Measurements from ENCODE around the gene SCMH1. TPM values are rescaled to one million over a fixed set of nuclear protein-coding genes. Genes with fewer than 3 reads are reported as not detected.

The SCMH1 gene
- total RNA-seq, 2 experiments from 2014 or later: 47.0 to 47.7 TPM

DNA sequence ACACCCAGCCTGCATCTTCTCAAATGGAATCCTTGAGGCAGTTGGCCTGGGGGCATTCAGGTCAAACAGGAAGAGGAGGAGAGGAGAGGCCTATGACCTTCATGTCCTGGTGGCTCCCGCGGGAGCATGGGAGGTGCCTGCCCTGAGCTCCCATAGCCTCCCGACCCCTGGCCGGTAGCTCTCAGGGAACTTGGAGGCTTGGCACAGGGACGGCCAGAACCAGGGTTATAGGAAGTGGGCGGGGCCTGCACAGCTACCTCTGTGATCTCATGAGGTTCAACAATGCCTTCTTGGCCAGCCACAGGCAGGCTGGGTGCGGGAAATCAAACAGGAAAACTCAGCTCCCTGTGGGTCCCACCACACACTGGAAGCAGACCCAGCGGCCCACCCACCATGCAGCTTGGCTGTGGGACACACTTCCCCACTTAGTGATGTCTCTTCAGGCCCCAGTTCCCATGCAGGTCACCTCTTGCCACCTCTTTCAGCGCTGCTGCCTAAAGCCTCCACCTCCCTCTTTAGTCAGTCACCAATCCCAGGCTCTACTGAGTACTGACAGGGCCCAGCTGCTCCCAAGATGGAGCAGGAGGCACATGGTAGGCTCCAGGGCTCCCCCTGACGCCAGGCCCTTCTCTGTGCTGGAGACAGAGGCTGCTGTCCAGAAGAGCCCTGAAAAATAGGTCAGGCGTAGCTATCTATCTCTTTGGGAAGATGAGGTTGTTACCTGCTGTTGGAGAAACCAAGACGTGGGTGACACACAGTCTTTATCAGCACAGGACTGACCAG, 220.4 kb downstream of the SCMH1 start, which contains the start of gene SLFNL1:
Gene SLFNL1 (minus strand): TSS at position 200 of the 783 bp plus-strand sequence. CDS start 1,065 bp downstream, outside the sequence.
- no peak for TF ChIP-seq EZH2phosphoT487 (IDR thresholded peaks at IDR 0.05; ENCODE audit: borderline replicate concordance, low read depth, low read length)
- TF ChIP-seq, protein P1, sequence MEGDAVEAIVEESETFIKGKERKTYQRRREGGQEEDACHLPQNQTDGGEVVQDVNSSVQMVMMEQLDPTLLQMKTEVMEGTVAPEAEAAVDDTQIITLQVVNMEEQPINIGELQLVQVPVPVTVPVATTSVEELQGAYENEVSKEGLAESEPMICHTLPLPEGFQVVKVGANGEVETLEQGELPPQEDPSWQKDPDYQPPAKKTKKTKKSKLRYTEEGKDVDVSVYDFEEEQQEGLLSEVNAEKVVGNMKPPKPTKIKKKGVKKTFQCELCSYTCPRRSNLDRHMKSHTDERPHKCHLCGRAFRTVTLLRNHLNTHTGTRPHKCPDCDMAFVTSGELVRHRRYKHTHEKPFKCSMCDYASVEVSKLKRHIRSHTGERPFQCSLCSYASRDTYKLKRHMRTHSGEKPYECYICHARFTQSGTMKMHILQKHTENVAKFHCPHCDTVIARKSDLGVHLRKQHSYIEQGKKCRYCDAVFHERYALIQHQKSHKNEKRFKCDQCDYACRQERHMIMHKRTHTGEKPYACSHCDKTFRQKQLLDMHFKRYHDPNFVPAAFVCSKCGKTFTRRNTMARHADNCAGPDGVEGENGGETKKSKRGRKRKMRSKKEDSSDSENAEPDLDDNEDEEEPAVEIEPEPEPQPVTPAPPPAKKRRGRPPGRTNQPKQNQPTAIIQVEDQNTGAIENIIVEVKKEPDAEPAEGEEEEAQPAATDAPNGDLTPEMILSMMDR (conservative IDR thresholded peaks at IDR 0.05; ENCODE audit: low read length): no peak; the same call in 1 of the 2 replicates
- intact Hi-C loops (cut with micrococcal nuclease; ENCODE audit: unreplicated experiment): loop anchor here (10.0 kb wide), 1 partner anchor 223 kb away; the partner anchor contains the start of gene SCMH1
- Histone ChIP-seq H3K9me2 (ENCODE audit: insufficient read depth, low read length) (no peaks in the 10 kb centered on the region), H3K79me2 (ENCODE audit: insufficient read depth, low read depth, low read length) (no peaks in the 10 kb centered on the region), H3K4me3 (ENCODE audit: low read depth, low read length, poor library complexity, severe bottlenecking) (no peak within 1 kb of the TSS), H3K9me3 (ENCODE audit: low read length) (no peaks in the 10 kb centered on the region), H3K4me2 (ENCODE audit: low read length) (no peak within 1 kb of the TSS), H3K27ac (ENCODE audit: low read depth, low read length, poor library complexity, severe bottlenecking) (no peak within 1 kb of the TSS), H3K4me1 (ENCODE audit: insufficient read depth, low read length, poor library complexity, severe bottlenecking) (peaks cover 8% of the 10 kb centered on the region), H2AFZ (ENCODE audit: low read length) (no peak within 1 kb of the TSS), H4K20me1 (ENCODE audit: insufficient read depth, low read length) (no peaks in the 10 kb centered on the region), H3K36me3 (ENCODE audit: insufficient read depth, low read length) (peaks cover 35% of the 10 kb centered on the region)
- no TSS peak for BruUV-seq (replicated peaks)
- no peak for DNase-seq (ENCODE audit: low spot score)
- ChIA-PET POLR2A (no interaction called here), CTCF (ENCODE audit: unreplicated experiment) (no interaction called here)

DNA sequence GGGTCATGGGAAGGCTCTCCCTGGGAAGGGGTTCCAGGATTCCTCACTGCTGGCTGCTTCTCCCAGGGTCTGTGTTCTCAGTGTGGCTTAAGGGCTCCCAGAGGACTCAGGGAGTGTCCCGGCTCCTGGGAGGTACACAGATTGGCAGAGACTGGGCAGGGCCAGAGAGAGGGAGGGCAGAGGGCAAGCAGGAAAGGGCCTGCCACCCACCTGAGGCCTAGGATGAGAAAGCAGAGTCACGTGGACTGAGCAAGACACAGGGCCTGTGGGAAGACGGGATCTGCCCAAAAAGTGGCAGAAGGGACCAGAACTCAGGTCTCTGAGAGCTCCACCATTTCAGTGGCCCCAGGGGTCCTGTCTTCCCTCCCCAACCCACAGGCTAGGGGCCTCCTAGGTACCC, 221.5 kb downstream of the SCMH1 start:
- no peak for DNase-seq (ENCODE audit: low spot score)
- Histone ChIP-seq H3K4me1 (ENCODE audit: insufficient read depth, low read length, poor library complexity, severe bottlenecking) (no peaks in the 10 kb centered on the region), H3K27ac (ENCODE audit: low read depth, low read length, poor library complexity, severe bottlenecking) (no peak overlapping the region), H3K79me2 (ENCODE audit: insufficient read depth, low read depth, low read length) (no peaks in the 10 kb centered on the region), H3K4me3 (ENCODE audit: low read depth, low read length, poor library complexity, severe bottlenecking) (no peak overlapping the region), H3K9me3 (ENCODE audit: low read length) (no peaks in the 10 kb centered on the region), H3K4me2 (ENCODE audit: low read length) (no peak overlapping the region), H4K20me1 (ENCODE audit: insufficient read depth, low read length) (no peaks in the 10 kb centered on the region), H2AFZ (ENCODE audit: low read length) (no peak overlapping the region), H3K36me3 (ENCODE audit: insufficient read depth, low read length) (peaks cover 38% of the 10 kb centered on the region), H3K9me2 (ENCODE audit: insufficient read depth, low read length) (no peaks in the 10 kb centered on the region)
- BruUV-seq (replicated peaks): no TSS peak
- intact Hi-C loops (cut with micrococcal nuclease; ENCODE audit: unreplicated experiment): loop anchor here (10.0 kb wide), 1 partner anchor 224 kb away; the partner anchor contains the start of gene SCMH1
- no peak for TF ChIP-seq EZH2phosphoT487 (IDR thresholded peaks at IDR 0.05; ENCODE audit: borderline replicate concordance, low read depth, low read length)
- TF ChIP-seq, protein P1 (conservative IDR thresholded peaks at IDR 0.05; ENCODE audit: low read length): no peak
- ChIA-PET POLR2A (no interaction called here), CTCF (ENCODE audit: unreplicated experiment) (no interaction called here)

DNA sequence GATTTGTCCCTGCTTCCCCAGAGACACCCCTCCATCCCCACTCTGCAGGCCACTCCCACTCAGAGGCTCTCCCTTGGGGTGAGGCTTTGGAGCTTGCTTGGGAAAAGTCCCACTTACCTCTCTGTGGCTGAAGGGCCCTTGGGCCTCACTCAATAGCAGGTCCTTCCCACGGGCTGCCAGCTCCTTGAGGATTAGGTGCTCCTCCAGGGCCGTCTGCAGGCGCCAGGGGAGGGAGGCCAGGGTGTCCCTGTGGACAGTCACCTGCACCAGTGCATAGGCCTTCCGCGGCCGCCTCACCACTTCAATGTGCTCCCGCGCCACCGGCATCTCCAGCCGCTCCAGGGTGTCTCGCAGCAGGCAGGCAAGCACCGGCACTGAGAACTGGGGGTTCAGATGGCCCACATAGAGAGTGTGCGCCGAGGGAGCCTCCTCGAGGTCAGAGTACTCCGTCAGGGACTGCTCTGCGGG, 222.0 kb downstream of the SCMH1 start:
- ChIA-PET CTCF (ENCODE audit: unreplicated experiment) (no interaction called here), POLR2A (no interaction called here)
- H2AFZ ChIP-seq (ENCODE audit: low read length): no peak overlapping the region
- H3K4me2 ChIP-seq (ENCODE audit: low read length): no peak overlapping the region
- no peaks in the 10 kb centered on the region for H3K9me2 ChIP-seq (ENCODE audit: insufficient read depth, low read length)
- H3K79me2 ChIP-seq (ENCODE audit: insufficient read depth, low read depth, low read length): no peaks in the 10 kb centered on the region
- H4K20me1 ChIP-seq (ENCODE audit: insufficient read depth, low read length): no peaks in the 10 kb centered on the region
- BruUV-seq (replicated peaks): no TSS peak
- no peak overlapping the region for H3K4me3 ChIP-seq (ENCODE audit: low read depth, low read length, poor library complexity, severe bottlenecking)
- intact Hi-C loops (cut with micrococcal nuclease; ENCODE audit: unreplicated experiment): loop anchor here (10.0 kb wide), 1 partner anchor 225 kb away; the partner anchor contains the start of gene SCMH1
- no peaks in the 10 kb centered on the region for H3K9me3 ChIP-seq (ENCODE audit: low read length)
- H3K36me3 ChIP-seq (ENCODE audit: insufficient read depth, low read length): peaks cover 44% of the 10 kb centered on the region
- no peak overlapping the region for H3K27ac ChIP-seq (ENCODE audit: low read depth, low read length, poor library complexity, severe bottlenecking)
- DNase-seq (ENCODE audit: low spot score): no peak
- H3K4me1 ChIP-seq (ENCODE audit: insufficient read depth, low read length, poor library complexity, severe bottlenecking): peaks cover 5% of the 10 kb centered on the region
- TF ChIP-seq EZH2phosphoT487 (IDR thresholded peaks at IDR 0.05; ENCODE audit: borderline replicate concordance, low read depth, low read length): no peak
- TF ChIP-seq, protein P1 (conservative IDR thresholded peaks at IDR 0.05; ENCODE audit: low read length): no peak

Data from OCI-LY7 (cell line).